DMS 273 (cell line): ENCODE results near the gene MAGEB1.

Source experiments
- DNase-seq: peaks from one replicate; lab custom pipeline; 2025; ENCODE audit not compliant: unreplicated experiment; lab: John Stamatoyannopoulos, UW

The MAGEB1 gene

GRCh38 chrX:30246769-30247489, at the start of gene MAGEB1:
TSS of gene MAGEB1 (plus strand) at chrX:30247146. CDS start at chrX:30250494, 3,348 bp downstream.
- peak; percentile 41 for DNase-seq

- DNase-seq = no peak
Observed at GRCh38 chrX:30212172-30212571, 34.8 kb upstream of the MAGEB1 start.

GRCh38 chrX:30215357-30215843, 31.5 kb upstream of the MAGEB1 start, which contains the start of gene MAGEB2:
TSS of gene MAGEB2 (plus strand) at chrX:30215563. CDS start at chrX:30218581, 3,018 bp downstream.
- peak; percentile 25 for DNase-seq

- no peak for DNase-seq
Observed at GRCh38 chrX:30217465-30217864, 29.5 kb upstream of the MAGEB1 start.

GRCh38 chrX:30219372-30219771, 27.6 kb upstream of the MAGEB1 start:
- no peak for DNase-seq

GRCh38 chrX:30220661-30221060, 26.3 kb upstream of the MAGEB1 start:
- no peak for DNase-seq

GRCh38 chrX:30224536-30224935, 22.4 kb upstream of the MAGEB1 start:
- DNase-seq = no peak

GRCh38 chrX:30228526-30228925, 18.4 kb upstream of the MAGEB1 start:
- DNase-seq = no peak

- no peak for DNase-seq
Observed at GRCh38 chrX:30230395-30230794, 16.6 kb upstream of the MAGEB1 start, which contains the start of gene MAGEB3. TSS of gene MAGEB3 (plus strand) at chrX:30230657. CDS start at chrX:30235925, 5,268 bp downstream.

GRCh38 chrX:30241724-30242415, 5.1 kb upstream of the MAGEB1 start, which contains the start of gene MAGEB4:
TSS of gene MAGEB4 (plus strand) at chrX:30242000. CDS start at chrX:30242136, 136 bp downstream.
- DNase-seq = no peak

GRCh38 chrX:30248854-30249253, 1.9 kb downstream of the MAGEB1 start:
- no peak for DNase-seq

GRCh38 chrX:30253257-30253656, 6.3 kb downstream of the MAGEB1 start:
- no peak for DNase-seq

- DNase-seq = no peak
Observed at GRCh38 chrX:30259927-30260326, 13.0 kb downstream of the MAGEB1 start.

- no peak for DNase-seq
Observed at GRCh38 chrX:30261012-30261411, 14.1 kb downstream of the MAGEB1 start.

- DNase-seq = no peak
Observed at GRCh38 chrX:30262763-30263162, 15.8 kb downstream of the MAGEB1 start.

- DNase-seq = no peak
Observed at GRCh38 chrX:30270639-30271038, 23.7 kb downstream of the MAGEB1 start.

GRCh38 chrX:30275498-30275897, 28.6 kb downstream of the MAGEB1 start:
- DNase-seq = peak; percentile 15

- DNase-seq = no peak
Observed at GRCh38 chrX:30278365-30278764, 31.4 kb downstream of the MAGEB1 start.

GRCh38 chrX:30280428-30280827, 33.5 kb downstream of the MAGEB1 start:
- DNase-seq = no peak

- DNase-seq = no peak
Observed at GRCh38 chrX:30282527-30282926, 35.6 kb downstream of the MAGEB1 start.

GRCh38 chrX:30283456-30284200, 36.7 kb downstream of the MAGEB1 start:
- no peak for DNase-seq
